CD4-positive, alpha-beta T cell (primary cell): Measurements from ENCODE around the gene ZC3H18. TPM values are rescaled to one million over a fixed set of nuclear protein-coding genes. Genes with fewer than 3 reads are reported as not detected.

Source experiments
- ATAC-seq: fragments of 200-7000 bp; cut with Tn5 transposase; one replicate; pipeline ENCODE4 v1.10.0; 2022; ENCODE audit warnings: mild to moderate bottlenecking; ENCODE audit not compliant: poor library complexity
- CTCF ChIA-PET: fragments of 350-600 bp; sonication (Branson Sonifier 250); formaldehyde crosslinking; loops from one replicate; lab custom pipeline; 2021; ENCODE audit warnings: antibody characterized with exemption, inconsistent platforms; lab: Charles Lee
- POLR2A ChIA-PET: fragments of 350-600 bp; sonication (Branson Sonifier 250); formaldehyde crosslinking; loops from one replicate; lab custom pipeline; 2021; ENCODE audit warnings: antibody characterized with exemption, inconsistent platforms; lab: Charles Lee
- DNase-seq, 14 experiments: peaks; one replicate each; pipeline ENCODE4 v3.0.0-alpha.2; 2013 to 2020; ENCODE audit warnings: mixed read lengths in 2 of 14
- H3K27ac ChIP-seq, 2 donors: one replicate each; pipeline versions ENCODE4 v1.5.1 to v1.7.0; 2013; ENCODE audit warnings: low read length in 2 of 2, low read depth in 1 of 2, mild to moderate bottlenecking in 1 of 2
- H3K27me3 ChIP-seq, 2 experiments: 1 replicate in 1 of 2; 2 replicates in 1 of 2; pipeline versions ENCODE4 v1.6.1 to v1.7.0; 2013; ENCODE audit warnings: low read length in 2 of 2, control low read depth in 1 of 2, mild to moderate bottlenecking in 1 of 2, moderate library complexity in 1 of 2; ENCODE audit not compliant: insufficient read depth in 2 of 2, control insufficient read depth in 1 of 2
- H3K36me3 ChIP-seq: one replicate; pipeline ENCODE4 v1.6.1; 2013; ENCODE audit warnings: low read length, control low read depth; ENCODE audit not compliant: insufficient read depth
- H3K4me1 ChIP-seq: one replicate; pipeline ENCODE4 v1.6.1; 2013; ENCODE audit warnings: low read length, control low read depth; ENCODE audit not compliant: insufficient read depth
- H3K4me3 ChIP-seq: one replicate; pipeline ENCODE4 v1.5.1; 2013; ENCODE audit warnings: mild to moderate bottlenecking, low read length, moderate library complexity
- H3K9me3 ChIP-seq, 2 experiments: 1 replicate in 1 of 2; 2 replicates in 1 of 2; pipeline versions ENCODE4 v1.6.1 to v1.7.0; 2013; ENCODE audit warnings: low read length in 2 of 2, mild to moderate bottlenecking in 2 of 2, control low read depth in 1 of 2, moderate library complexity in 1 of 2; ENCODE audit not compliant: control insufficient read depth in 1 of 2, insufficient read depth in 1 of 2
- H3K27ac Mint-ChIP-seq: one replicate; pipeline ENCODE4 v1.8.0; 2020; ENCODE audit warnings: mixed read lengths
- H3K27me3 Mint-ChIP-seq: one replicate; pipeline ENCODE4 v1.8.0; 2021; ENCODE audit warnings: mixed read lengths
- H3K36me3 Mint-ChIP-seq: one replicate; pipeline ENCODE4 v1.8.0; 2021; ENCODE audit warnings: low read depth, mixed read lengths
- H3K4me1 Mint-ChIP-seq: one replicate; pipeline ENCODE4 v1.8.0; 2021; ENCODE audit warnings: low read depth, mixed read lengths
- H3K4me3 Mint-ChIP-seq: one replicate; pipeline ENCODE4 v1.8.0; 2020; ENCODE audit warnings: mild to moderate bottlenecking, mixed read lengths
- H3K9me3 Mint-ChIP-seq: one replicate; pipeline ENCODE4 v1.8.0; 2020; ENCODE audit warnings: mixed read lengths
- intact Hi-C, 2 experiments: fragments of 100-400 bp; cut with DNase I in 1 of 2; cut with micrococcal nuclease in 1 of 2; formaldehyde crosslinking; loops; one replicate each; pipeline versions ENCODE4 v1.15.1 to v1.9.0; 2023 to 2025; cut with DNase I, micrococcal nuclease
- total RNA-seq, 174 experiments: library from RNA in 2 of 174; stranded (reverse) in 2 of 174; gene quantifications; one replicate each; pipeline ENCODE4 v1.2.3 and lab custom pipeline; 2021 to 2026
- TF ChIP-seq, protein P1 (sequence below): fragments of 200-600 bp; IDR thresholded peaks from one replicate; pipeline ENCODE4 v1.8.0; 2022; ENCODE audit warnings: antibody characterized with exemption, mild to moderate bottlenecking

The ZC3H18 gene
- total RNA-seq, 2 experiments from 2014 or later = 92.6 to 93.7 TPM

DNA sequence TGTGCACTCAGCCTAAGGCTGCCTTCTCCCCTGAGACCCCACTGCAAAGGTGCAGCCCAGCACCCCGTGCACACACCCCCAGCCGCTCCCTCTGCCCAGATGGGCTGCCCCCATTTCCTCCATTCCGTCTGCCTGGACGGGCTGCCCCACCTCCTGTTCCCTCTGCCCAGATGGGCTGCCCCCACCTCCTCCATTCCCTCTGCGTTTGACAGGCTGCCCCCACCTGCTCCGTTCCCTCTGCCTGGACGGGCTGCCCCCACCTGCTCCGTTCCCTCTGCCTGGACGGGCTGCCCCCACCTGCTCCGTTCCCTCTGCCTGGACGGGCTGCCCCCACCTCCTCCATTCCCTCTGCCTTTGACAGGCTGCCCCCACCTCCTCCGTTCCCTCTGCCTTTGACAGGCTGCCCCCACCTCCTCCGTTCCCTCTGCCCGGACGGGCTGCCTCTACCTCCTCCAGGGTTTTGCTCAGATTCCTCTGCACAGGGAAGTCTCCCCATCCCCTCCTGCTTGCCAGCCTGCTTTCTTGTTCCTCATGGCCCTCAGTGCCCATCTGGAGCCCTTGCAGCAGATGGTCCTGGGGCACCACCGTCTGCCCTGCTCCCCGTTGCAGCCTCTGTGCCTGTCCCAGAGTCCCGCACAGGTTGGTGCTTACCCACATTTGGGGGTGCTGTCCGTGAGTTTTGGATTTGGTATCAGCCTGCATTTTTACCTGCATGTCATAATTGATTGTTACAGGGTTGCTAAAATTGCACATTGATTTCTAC lies 44.8 kb downstream of the ZC3H18 start:
- DNase-seq (no peak), ATAC-seq (no peak)
- Mint-ChIP-seq H3K4me1 (peaks cover 21% of the 10 kb centered on the region), H3K9me3 (no peaks in the 10 kb centered on the region), H3K27me3 (no peaks in the 10 kb centered on the region), H3K4me3 (no peak overlapping the region), H3K36me3 (peaks cover 85% of the 10 kb centered on the region), H3K27ac (peak overlapping the region; percentile 51)
- Histone ChIP-seq H3K4me1 (peaks cover 17% of the 10 kb centered on the region), H3K27ac (no peak overlapping the region), H3K9me3 (no peaks in the 10 kb centered on the region), H3K36me3 (peaks cover 62% of the 10 kb centered on the region), H3K27me3 (no peaks in the 10 kb centered on the region), H3K4me3 (no peak overlapping the region)
- intact Hi-C loops = no loop called here
- TF ChIP-seq, protein P1, sequence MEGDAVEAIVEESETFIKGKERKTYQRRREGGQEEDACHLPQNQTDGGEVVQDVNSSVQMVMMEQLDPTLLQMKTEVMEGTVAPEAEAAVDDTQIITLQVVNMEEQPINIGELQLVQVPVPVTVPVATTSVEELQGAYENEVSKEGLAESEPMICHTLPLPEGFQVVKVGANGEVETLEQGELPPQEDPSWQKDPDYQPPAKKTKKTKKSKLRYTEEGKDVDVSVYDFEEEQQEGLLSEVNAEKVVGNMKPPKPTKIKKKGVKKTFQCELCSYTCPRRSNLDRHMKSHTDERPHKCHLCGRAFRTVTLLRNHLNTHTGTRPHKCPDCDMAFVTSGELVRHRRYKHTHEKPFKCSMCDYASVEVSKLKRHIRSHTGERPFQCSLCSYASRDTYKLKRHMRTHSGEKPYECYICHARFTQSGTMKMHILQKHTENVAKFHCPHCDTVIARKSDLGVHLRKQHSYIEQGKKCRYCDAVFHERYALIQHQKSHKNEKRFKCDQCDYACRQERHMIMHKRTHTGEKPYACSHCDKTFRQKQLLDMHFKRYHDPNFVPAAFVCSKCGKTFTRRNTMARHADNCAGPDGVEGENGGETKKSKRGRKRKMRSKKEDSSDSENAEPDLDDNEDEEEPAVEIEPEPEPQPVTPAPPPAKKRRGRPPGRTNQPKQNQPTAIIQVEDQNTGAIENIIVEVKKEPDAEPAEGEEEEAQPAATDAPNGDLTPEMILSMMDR = no peak
- CTCF ChIA-PET = no interaction called here
- POLR2A ChIA-PET = no interaction called here

- Mint-ChIP-seq H3K9me3 (no peaks in the 10 kb centered on the region), H3K4me3 (no peak overlapping the region), H3K27ac (peak overlapping the region; percentile 90), H3K36me3 (peaks cover 83% of the 10 kb centered on the region), H3K27me3 (no peaks in the 10 kb centered on the region), H3K4me1 (peaks cover 28% of the 10 kb centered on the region)
- Histone ChIP-seq H3K27me3 (no peaks in the 10 kb centered on the region), H3K27ac (no peak overlapping the region), H3K36me3 (peaks cover 49% of the 10 kb centered on the region), H3K4me3 (no peak overlapping the region), H3K9me3 (no peaks in the 10 kb centered on the region), H3K4me1 (peaks cover 30% of the 10 kb centered on the region)
- ChIA-PET CTCF (no interaction called here), POLR2A (interaction anchor here (1.5 kb wide), 1 partner anchor 22 kb away, joined by 3 read pairs; the partner anchor contains the start of gene IL17C)
- TF ChIP-seq, protein P1 = no peak
- intact Hi-C loops = no loop called here
- no peak for DNase-seq
- ATAC-seq = no peak
Measured at GRCh38 chr16:88616320-88616719, 46.1 kb downstream of the ZC3H18 start.

GRCh38 chr16:88616736-88617135 lies 46.5 kb downstream of the ZC3H18 start:
- intact Hi-C loops = no loop called here
- H3K27me3 Mint-ChIP-seq = no peaks in the 10 kb centered on the region
- H3K36me3 ChIP-seq = peaks cover 46% of the 10 kb centered on the region
- DNase-seq (no peak), ATAC-seq (no peak)
- no peaks in the 10 kb centered on the region for H3K9me3 ChIP-seq
- H3K36me3 Mint-ChIP-seq = peaks cover 84% of the 10 kb centered on the region
- ChIA-PET CTCF (no interaction called here), POLR2A (interaction anchor here (1.5 kb wide), 1 partner anchor 21 kb away, joined by 3 read pairs; the partner anchor contains the start of gene IL17C)
- no peaks in the 10 kb centered on the region for H3K9me3 Mint-ChIP-seq
- H3K4me3 Mint-ChIP-seq = no peak overlapping the region
- H3K27me3 ChIP-seq = no peaks in the 10 kb centered on the region
- H3K27ac ChIP-seq = no peak overlapping the region
- H3K4me1 ChIP-seq = peaks cover 34% of the 10 kb centered on the region
- H3K4me3 ChIP-seq = no peak overlapping the region
- H3K27ac Mint-ChIP-seq = peak overlapping the region; percentile 90
- H3K4me1 Mint-ChIP-seq = peaks cover 28% of the 10 kb centered on the region
- TF ChIP-seq, protein P1 = no peak
